Measurements from ENCODE around the gene COPG1. TPM values are rescaled to one million over a fixed set of nuclear protein-coding genes. Genes with fewer than 3 reads are reported as not detected.
"Not testable (repeated sequence)": the region's sequence is repeated elsewhere in the genome, so short reads cannot be mapped to it uniquely, and the experiment has no call there.

The COPG1 gene
- total RNA-seq, 2 donors from 2014 or later = 139 to 143 TPM

GRCh38 chr3:129235344-129235917 is 14.0 kb upstream of the COPG1 start:
- intact Hi-C loops (cut with DNase I) = no loop called here
- no peak for DNase-seq (ENCODE audit: low spot score)

- intact Hi-C loops (cut with DNase I) = no loop called here
These were observed 10.3 kb upstream of the COPG1 start for GRCh38 chr3:129238945-129239705.

DNA sequence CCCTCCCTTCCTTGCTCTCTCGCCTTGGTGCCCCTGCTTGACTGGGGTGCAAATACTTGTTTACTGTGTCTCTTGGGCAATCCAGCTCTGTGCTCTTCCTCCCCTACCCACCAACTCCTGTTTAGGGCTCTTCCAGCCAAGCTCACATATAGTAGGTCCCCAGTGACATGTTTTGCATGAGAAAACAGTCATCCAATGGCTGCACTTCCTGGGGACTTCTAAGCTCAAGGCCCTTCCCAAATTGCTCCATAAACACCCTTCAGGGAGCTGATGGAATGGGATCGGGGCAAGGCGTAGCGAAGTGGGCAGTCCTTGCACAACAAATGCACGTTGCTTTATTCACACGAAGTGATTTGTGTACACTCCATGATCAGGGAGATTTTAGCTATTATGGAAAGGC is 9.4 kb upstream of the COPG1 start:
- no peak for DNase-seq (ENCODE audit: low spot score)
- intact Hi-C loops (cut with DNase I) = no loop called here

More at GRCh38 chr3:129238945-129239705, 10.3 kb upstream of the COPG1 start:
- no peak for DNase-seq (ENCODE audit: low spot score)

- intact Hi-C loops (cut with DNase I) = no loop called here
- no peak for DNase-seq (ENCODE audit: low spot score)
These were observed 9.0 kb upstream of the COPG1 start for GRCh38 chr3:129240436-129240835.

DNA sequence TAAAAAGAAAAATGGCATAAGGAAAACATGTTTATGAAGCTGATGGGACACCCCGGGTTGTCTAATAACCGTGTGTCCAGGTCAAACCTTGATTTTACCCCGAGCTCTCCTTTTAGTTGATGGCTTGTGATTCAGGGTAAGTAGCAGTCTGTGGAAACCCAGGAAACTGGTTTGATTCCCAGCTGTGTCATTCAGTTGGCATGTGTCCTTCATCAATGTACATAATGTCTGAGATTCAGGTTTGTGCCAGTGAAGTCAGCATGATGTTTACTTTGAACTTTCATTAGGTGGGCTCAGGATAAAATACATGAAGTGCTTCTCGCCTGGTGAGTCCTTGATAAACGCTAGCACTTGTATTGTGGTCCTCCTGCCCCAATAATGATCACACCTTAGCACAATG is 4.3 kb upstream of the COPG1 start:
- intact Hi-C loops (cut with DNase I) = loop anchor here in 1 of 2 donors (5.0 kb wide), 1 partner anchor 63 kb away; the partner anchor contains the start of gene CNBP

GRCh38 chr3:129245641-129246306 is 3.6 kb upstream of the COPG1 start:
- peak; percentile 92 for DNase-seq (ENCODE audit: low spot score)
- intact Hi-C loops (cut with DNase I) = loop anchor here in 1 of 2 donors (5.0 kb wide), 1 partner anchor 63 kb away; the partner anchor contains the start of gene CNBP

More for the DNA sequence above, 4.3 kb upstream of the COPG1 start:
- no peak for DNase-seq (ENCODE audit: low spot score)

- intact Hi-C loops (cut with DNase I) = loop anchor here in 1 of 2 donors (5.0 kb wide), 1 partner anchor 64 kb away; the partner anchor contains the start of gene CNBP
- no peak for DNase-seq (ENCODE audit: low spot score)
These were observed 2.8 kb upstream of the COPG1 start for GRCh38 chr3:129246636-129247035.

DNA sequence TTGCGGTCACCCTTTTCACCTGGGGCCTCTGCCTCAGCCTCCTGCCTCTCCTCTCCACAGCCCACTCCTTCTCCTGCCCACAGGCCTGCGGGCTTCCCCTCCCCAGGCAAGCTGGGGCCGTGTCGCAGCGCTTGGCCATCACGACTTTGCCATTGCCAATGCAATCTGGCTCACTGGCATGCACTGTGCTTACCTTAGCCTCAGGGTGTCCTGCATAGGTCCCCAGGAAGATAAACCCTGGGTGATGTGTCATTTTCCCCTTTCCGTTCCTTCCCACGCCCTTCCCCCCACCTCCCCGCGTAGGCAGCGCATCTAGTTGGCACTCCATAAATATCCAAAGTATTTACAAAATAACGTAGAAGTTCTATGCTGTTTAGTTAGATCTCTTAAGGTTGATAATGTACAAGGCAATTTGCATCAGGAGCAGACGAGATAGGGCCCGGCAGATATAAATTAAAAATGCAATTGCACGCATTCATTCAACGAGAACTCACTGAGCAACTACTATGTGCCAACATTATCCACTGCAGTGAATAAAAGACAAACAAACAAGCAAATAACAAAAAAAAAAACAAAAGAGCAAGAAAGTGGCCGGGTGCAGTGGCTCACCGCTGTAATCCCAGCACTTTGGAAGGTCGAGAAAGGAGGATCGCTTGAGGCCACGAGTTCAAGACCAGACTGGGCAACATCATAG is 973 bp upstream of the COPG1 start:
- intact Hi-C loops (cut with DNase I) = loop anchor here in 1 of 2 donors (5.0 kb wide), 1 partner anchor 66 kb away; the partner anchor contains the start of gene CNBP
- DNase-seq (ENCODE audit: low spot score) = no peak

GRCh38 chr3:129252748-129253147 is 3.3 kb downstream of the COPG1 start:
- intact Hi-C loops (cut with DNase I) = no loop called here

GRCh38 chr3:129254536-129255230 is 5.3 kb downstream of the COPG1 start:
- intact Hi-C loops (cut with DNase I) = no loop called here
- DNase-seq (ENCODE audit: low spot score) = peak; percentile 48

More at GRCh38 chr3:129252748-129253147, 3.3 kb downstream of the COPG1 start:
- no peak for DNase-seq (ENCODE audit: low spot score)

DNA sequence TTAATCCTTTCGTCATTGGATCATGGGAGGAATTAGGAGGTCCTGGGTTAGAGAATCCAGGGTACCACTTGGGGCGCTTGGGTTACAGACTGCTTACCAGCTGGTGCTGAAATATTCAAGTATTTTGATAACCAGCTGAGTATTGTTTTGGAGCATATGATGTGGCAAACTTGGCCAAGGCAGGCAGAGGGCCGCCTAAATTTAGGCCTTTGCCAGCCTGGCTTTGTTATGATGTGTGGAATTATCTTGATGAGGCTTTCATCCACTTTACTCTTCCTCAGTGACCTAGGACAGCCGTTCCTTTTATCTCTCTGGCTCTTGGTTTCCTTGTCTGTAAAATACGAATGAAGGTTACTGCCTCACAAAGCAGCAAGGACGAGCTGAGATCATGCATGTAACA is 6.9 kb downstream of the COPG1 start:
- no peak for DNase-seq (ENCODE audit: low spot score)
- intact Hi-C loops (cut with DNase I) = loop anchor here in 1 of 2 donors (1.0 kb wide), 1 partner anchor 225 kb away; no protein-coding TSS in a partner anchor

DNA sequence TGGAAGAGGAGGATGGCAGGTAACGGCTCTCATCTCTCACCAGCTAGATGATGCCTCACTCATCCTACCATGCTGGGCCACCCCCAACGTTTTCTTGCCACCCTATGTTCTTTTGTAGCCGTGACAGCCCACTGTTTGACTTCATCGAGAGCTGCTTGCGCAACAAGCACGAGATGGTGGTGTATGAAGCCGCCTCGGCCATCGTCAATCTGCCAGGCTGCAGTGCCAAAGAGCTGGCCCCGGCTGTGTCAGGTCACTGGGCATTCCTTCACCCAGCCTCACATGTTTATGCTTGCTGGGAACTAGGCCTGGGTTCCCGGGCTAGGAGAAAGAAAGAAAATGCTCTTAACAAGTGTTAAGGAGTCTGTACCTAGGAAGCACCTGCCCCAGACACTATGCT is 8.2 kb downstream of the COPG1 start:
- intact Hi-C loops (cut with DNase I) = no loop called here
- peak; percentile 60 for DNase-seq (ENCODE audit: low spot score)

GRCh38 chr3:129259612-129260477 is 10.4 kb downstream of the COPG1 start:
- intact Hi-C loops (cut with DNase I) = no loop called here
- no peak for DNase-seq (ENCODE audit: low spot score)

DNA sequence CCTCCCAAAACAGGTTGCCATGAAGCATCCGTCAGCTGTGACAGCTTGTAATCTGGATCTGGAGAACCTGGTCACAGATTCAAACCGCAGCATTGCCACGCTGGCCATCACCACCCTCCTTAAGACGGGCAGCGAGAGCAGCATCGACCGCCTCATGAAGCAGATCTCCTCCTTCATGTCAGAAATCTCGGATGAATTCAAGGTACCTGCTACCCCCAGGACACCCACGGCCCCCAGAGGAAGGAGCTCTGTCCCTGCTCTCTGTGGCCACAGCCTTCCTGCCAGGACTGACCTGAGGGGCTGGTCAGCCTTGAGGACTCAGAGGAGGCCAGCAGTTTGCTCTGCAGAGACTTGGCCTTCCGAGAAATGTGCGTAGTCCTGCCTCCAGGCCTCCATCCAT is 11.2 kb downstream of the COPG1 start:
- no peak for DNase-seq (ENCODE audit: low spot score)
- intact Hi-C loops (cut with DNase I) = no loop called here

DNA sequence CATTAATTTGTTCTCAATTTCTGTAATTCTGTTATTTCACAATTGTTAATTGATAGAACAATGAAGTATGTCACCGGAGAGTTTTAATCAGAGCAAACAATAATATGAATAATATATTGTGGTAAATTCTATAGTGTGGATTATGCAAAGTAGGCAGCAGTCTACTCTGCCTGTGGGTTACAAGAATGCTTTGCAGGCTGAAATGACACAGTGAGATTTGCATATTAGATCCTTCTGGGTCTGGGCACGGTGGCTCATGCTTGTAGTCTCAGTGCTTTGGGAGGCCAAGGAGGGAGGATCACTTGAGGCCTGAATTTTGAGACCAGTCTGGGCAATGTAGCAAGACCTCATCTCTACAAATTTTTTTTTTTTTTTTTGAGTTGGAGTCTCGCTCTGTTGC is 12.5 kb downstream of the COPG1 start:
- DNase-seq (ENCODE audit: low spot score) = no peak
- intact Hi-C loops (cut with DNase I) = no loop called here

DNA sequence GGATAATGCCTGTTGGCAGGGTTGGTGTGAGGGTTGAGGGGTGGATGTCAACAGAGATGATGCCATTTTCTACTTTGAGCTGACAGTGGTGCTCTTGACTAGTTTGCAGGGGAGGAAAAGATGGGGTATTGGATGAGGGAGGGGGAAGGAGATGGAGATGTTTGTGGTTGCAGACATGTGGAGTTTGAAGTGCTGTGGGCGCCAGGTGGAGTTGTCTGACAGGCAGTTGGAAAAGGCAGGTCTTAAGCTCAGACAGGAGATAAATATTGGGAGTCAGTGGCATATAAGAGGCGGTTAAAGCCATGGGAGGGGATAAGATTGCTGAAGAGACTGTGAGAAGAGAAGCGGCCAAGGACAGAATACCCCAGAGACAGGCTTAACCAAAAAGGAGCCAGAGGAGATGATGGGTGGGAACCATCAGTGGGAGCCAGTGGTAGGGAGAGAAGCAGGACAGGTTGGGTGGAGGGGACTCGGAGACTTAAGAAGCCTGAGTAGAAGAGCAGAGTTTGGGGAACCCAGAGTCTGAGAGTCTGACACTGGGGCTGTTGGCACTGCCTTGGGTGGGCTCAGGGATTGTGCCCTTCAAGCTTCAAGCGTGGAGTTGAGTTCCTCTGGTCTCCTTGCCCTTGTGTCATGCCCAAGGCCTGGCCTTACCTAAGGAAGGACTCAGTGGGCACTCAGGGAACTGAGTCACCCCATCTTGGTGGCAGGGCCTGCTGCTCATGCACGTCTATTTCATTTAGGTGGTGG is 13.9 kb downstream of the COPG1 start:
- DNase-seq (ENCODE audit: low spot score) = no peak
- intact Hi-C loops (cut with DNase I) = no loop called here

DNA sequence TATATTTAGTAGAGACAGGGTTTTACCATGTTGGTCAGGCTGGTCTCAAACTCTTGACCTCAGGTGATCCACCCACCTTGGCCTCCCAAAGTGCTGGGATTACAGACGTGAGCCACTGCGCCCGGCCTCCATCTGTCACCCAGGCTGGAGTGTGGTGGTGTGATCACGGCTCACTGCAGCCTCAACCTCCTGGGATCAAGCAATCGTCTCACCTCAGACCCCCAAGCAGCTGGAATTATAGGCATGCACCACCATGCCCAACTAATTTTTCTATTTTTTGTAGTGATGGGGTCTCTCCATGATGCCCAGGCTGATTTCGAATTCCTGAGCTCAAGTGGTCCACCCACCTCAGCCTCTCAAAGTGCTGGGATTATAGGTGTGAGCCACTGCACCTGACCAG is 15.6 kb downstream of the COPG1 start:
- intact Hi-C loops (cut with DNase I) = not testable (repeated sequence)

More for the DNA sequence above, 15.6 kb downstream of the COPG1 start:
- not testable (repeated sequence) for DNase-seq (ENCODE audit: low spot score)

All from posterior vena cava (tissue), 2 donors.